ENCODE measurements around the gene TULP3.
"Not testable (repeated sequence)": the region's sequence is repeated elsewhere in the genome, so short reads cannot be mapped to it uniquely, and the experiment has no call there.

Gene TULP3

GRCh38 chr12:2890388-2891239, at the start of gene TULP3:
TULP3 (plus strand) TSS chr12:2890891; CDS start chr12:2890948, 57 bp downstream.
- peak; percentile 96 to 99 for DNase-seq

- DNase-seq = peak in 1 of 2 experiments; percentile 42
Observed at GRCh38 chr12:2841056-2841650, 49.5 kb upstream of the TULP3 start.

- DNase-seq = no peak
Observed at GRCh38 chr12:2842948-2843347, 47.7 kb upstream of the TULP3 start.

GRCh38 chr12:2844786-2845185, 45.9 kb upstream of the TULP3 start:
- no peak for DNase-seq

GRCh38 chr12:2845280-2845679, 45.4 kb upstream of the TULP3 start:
- no peak for DNase-seq

- DNase-seq = no peak
Observed at GRCh38 chr12:2851931-2852330, 38.8 kb upstream of the TULP3 start.

DNA sequence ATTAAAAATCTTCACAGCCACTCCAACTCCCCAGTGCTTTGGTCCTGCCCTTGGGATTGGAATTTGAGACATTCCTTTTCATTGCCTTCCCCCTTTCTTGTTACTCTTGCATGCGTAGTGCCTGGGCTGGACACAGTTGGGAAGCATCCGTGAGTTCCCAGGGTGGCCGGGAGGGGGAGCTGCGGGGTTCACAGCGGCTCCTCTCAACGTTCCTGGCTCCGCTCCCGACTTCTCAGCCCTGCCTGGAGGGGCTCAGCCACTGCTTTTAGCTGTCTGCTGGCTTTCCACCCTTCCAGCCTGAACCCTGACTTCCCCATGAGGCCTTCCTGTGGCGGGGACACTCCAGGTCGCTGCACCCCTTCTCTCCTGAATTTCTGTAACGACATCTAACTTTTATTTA, 37.1 kb upstream of the TULP3 start:
- DNase-seq = peak; percentile 29 to 81

DNA sequence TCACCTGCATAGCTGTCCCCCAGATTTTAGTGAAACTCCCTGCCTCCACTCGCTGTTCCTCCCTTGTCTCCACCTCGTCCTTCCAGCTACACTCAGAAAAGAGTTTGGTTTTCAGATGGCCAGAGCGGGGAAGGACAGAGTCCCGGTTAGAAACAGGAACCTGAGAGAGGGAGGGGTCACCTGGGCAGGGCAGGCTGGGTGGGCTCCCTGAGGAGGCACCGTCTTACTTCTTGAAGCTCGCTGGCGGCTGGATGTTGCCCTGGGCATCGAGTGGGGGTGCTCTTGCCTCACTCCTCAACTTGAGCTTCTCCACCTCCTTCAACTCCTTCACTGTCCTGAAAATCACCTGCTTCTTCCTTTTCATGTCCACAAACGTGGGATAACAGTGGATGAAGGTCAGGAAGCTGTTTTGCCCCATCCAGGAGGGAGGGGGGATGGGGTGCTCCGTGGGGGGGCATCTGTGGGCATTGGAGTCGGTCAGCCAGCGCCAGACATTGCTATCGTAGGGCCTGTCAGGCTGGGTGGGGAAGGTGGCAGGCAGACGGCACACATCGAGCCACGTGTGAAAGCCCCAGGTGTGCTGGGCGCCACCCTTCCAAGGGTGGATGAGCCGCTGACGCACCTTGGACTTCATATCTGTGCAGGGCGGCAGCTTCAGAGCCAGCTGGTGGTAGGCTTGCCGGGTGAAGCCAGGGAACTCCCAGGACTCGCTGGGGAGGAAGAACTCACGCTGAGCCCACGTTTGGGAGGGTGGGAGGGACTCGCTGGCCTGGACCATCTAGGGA, 35.8 kb upstream of the TULP3 start:
- no peak for DNase-seq

DNA sequence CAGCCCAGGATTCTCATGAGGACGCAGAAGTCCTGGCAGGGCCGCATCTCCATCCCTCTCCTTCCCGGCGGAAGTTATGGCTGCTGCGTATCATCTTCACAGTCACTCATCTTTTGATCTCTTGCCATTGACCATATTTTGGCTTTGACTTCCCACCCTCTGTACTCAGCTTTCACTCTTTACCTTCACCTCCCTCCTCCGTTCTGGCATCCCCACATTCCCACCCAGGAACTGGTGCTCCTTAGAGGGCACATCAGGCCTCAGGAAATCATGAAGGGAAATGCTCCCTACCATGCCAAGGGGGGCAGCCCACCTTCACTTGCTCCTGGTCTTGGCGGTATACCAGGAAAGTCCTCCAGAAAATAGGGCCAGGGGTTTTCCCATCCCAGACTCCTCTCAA, 35.1 kb upstream of the TULP3 start:
- no peak for DNase-seq

GRCh38 chr12:2856051-2856450, 34.6 kb upstream of the TULP3 start:
- no peak for DNase-seq

- no peak for DNase-seq
Observed at GRCh38 chr12:2857021-2857431, 33.7 kb upstream of the TULP3 start, which contains the start of gene TEX52. TEX52 (minus strand) TSS chr12:2857039; CDS start chr12:2857026, 13 bp downstream.

- DNase-seq = no peak
Observed at GRCh38 chr12:2857576-2857975, 33.1 kb upstream of the TULP3 start.

DNA sequence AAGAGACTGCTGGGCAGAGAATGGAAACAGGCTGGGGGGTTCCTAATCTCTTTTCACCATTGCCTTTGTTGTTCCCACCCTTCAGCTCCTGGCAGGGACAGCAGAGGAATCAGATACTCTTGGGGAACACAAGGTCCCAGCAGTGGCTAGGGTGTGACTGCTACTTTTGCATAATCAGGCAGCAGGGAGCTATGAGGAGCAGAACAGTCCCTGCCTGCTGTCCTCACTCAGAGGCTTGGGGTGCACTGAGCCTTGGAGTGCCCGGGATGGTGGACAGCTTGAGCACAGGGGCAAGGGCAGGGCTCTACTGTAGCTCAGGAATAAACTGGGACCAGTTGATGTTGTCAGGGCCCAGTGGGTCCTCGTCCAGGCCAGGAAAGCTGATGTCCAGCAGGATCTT, 32.4 kb upstream of the TULP3 start:
- no peak for DNase-seq

DNA sequence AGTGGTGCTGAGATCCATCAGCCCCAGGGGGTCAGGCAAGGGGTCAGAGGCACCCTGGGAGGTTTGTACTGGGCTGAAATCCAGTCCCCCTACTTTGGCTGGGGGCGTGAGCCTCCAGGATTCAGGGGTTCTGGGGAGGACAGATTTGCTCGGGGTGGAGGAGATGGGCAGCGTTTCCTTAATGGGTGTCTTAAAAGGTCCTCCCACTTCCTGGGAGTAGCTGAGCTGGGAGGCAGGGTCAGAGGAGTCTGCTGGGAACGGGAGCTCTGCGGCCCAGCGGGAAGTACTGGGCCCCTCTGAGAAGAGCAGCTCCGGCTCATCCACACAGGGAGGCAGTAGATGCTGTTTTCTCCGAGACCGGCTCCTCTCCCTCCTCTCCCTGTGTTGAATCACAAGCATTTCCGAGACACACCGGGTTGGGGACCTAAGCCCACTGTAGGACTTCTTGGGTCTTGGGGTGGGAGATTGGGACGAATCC, 31.7 kb upstream of the TULP3 start:
- no peak for DNase-seq

GRCh38 chr12:2860170-2860569, 30.5 kb upstream of the TULP3 start:
- no peak for DNase-seq

DNA sequence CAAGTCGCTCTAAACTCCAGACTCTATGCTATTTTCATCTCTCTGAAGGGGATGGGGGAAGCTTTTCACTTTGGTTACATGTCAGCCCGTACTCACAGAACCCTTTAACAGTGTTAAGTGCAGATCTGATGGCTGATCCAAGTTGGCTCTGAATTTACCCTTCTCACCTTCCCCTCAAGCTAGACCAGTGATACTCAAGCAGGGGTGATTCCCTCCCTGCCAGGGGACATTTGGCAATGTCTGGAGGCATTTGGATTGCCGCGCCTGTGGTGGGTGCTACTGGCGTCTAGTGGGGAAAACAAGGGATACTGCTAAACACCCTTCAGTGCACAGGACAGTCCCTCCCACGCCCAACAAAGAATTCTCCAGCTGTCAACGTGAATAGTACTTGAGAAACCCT, 27.8 kb upstream of the TULP3 start:
- no peak for DNase-seq

- not testable (repeated sequence) for DNase-seq
Observed at GRCh38 chr12:2863402-2863801, 27.3 kb upstream of the TULP3 start.

DNA sequence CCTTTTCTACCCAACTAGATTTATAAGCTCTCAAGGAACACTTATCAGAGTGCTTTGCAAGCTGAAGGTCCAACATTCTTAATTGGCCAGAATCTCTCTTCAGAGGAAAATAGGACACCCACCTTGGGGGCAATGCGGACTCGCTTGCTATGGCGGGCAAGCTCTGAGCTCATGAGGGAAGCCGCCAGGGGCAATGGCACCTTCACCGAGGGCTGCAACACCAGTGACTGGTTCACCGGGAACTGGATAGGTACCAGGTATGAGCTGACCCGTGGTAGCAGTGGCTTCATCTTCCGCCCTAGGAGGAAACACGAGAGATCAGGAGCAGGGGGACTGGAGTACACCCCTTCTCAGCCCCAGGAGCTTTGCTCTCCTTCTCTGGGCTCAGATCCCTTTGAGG, 26.5 kb upstream of the TULP3 start:
- no peak for DNase-seq

DNA sequence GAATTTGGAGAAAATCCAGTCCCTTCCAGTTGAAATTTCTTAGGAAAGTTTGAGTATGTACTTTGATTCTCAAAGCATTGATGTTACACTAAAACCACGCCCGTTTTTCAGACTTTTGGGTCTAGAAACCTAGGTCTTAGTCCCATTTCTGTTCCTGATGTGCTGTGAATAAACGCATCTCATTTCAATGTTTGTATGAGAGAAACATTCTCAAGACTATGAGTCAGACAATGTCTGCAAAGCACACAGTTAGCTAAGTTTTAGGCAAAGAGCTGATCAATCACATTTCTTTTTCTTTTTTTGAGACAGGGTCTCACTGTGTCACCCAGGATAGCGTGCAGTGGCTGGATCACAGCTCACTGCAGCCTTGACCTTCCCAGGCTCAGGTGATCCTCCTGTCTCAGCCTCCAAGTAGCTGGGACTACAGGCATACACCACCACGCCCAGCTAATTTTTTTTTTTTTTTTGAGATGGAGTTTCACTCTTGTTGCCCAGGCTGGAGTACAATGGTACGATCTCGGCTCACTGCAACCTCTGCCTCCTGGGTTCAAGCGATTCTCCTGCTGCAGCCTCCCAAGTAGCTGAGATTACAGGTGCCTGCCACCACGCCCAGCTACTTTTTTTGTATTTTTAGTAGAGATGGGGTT, 21.6 kb upstream of the TULP3 start:
- DNase-seq = not testable (repeated sequence)

DNA sequence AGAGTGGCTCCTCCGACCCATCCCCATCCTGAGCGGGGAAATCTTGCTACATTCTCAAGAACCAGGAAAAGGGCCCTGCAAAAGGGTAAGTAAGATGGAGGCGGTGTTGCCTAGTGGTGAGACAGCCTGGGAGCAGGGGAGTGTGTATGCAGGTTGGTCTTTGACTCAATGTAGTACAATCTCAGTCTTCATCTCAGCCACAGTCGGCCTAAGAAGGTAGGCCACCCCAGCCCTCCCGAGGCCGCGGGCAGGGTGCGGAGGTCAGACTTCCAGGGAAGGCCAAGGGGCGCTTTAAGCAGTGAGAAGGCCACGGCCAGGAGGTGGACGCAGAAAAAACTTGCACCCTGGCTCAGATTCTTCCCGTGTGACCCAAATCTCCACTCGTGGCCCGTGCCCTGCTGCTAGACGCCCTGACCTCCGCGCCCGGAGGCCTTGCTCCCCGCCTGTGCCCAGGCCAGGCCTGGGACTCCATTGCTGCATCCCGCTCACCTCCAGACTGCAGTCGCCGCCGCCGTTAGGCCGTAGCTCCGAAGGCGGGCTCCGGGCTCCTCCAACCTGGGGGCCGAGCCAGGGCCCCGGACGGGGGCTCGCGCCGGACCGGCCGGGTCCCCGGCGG, 14.2 kb upstream of the TULP3 start:
- DNase-seq = no peak

- DNase-seq = peak; percentile 87 to 93
Observed at GRCh38 chr12:2877047-2877952, 13.4 kb upstream of the TULP3 start, which contains the start of the genes FOXM1 and RHNO1. FOXM1 (minus strand) TSS chr12:2877174; CDS start chr12:2874478, 2,696 bp downstream. RHNO1 (plus strand) TSS chr12:2877223; CDS start chr12:2885367, 8,144 bp downstream.

Data from NCI-H446 (cell line).